A673 (cell line): ENCODE measurements around the gene RPTOR. TPM values are rescaled to one million over a fixed set of nuclear protein-coding genes. Genes with fewer than 3 reads are reported as not detected.

ENCODE experiments used
- BruUV-seq: library from RNA; stranded (reverse); fragments of 400-500 nt; replicated peaks from 2 replicates; lab custom pipeline; 2021; lab: Mats Ljungman, UMichigan
- CTCF ChIA-PET: fragments of 300-600 bp; sonication (Branson Sonifier 250); formaldehyde crosslinking; loops from one replicate; lab custom pipeline; 2022; ENCODE audit warnings: antibody characterized with exemption; lab: Charles Lee
- POLR2A ChIA-PET: fragments of 300-600 bp; sonication (Branson Sonifier 250); formaldehyde crosslinking; loops from one replicate; lab custom pipeline; 2022; ENCODE audit warnings: antibody characterized with exemption; ENCODE audit not compliant: low non-redundant PET; lab: Charles Lee
- DNase-seq: peaks from one replicate; pipeline ENCODE4 v3.0.0-alpha.2; 2015; ENCODE audit warnings: low spot score
- H3K27ac ChIP-seq: fragments of 200-600 bp; sonication (generic); 2 replicates; pipeline ENCODE4 v1.5.1; 2016; ENCODE audit warnings: mixed run types, low read depth, mild to moderate bottlenecking, mixed read lengths, antibody characterized with exemption, low read length; ENCODE audit not compliant: poor library complexity, severe bottlenecking
- H3K27me3 ChIP-seq: fragments of 200-600 bp; sonication (generic); replicated peaks from 2 replicates; pipeline ENCODE4 v1.6.1; 2017; ENCODE audit warnings: mixed run types, low read depth, mild to moderate bottlenecking, mixed read lengths, antibody characterized with exemption, low read length; ENCODE audit not compliant: insufficient read depth, poor library complexity
- H3K36me3 ChIP-seq: fragments of 200-600 bp; sonication (generic); 2 replicates; pipeline ENCODE4 v1.6.1; 2016; ENCODE audit warnings: mixed run types, mild to moderate bottlenecking, mixed read lengths, antibody characterized with exemption, low read length; ENCODE audit not compliant: insufficient read depth, poor library complexity, severe bottlenecking
- H3K4me1 ChIP-seq: fragments of 200-600 bp; sonication (generic); 2 replicates; pipeline ENCODE4 v1.6.1; 2017; ENCODE audit warnings: mixed run types, mild to moderate bottlenecking, mixed read lengths, antibody characterized with exemption, low read length; ENCODE audit not compliant: insufficient read depth, poor library complexity, severe bottlenecking
- H3K4me3 ChIP-seq: fragments of 200-600 bp; sonication (generic); 2 replicates; pipeline ENCODE4 v1.5.1; 2016; ENCODE audit warnings: low read depth, mixed run types, mild to moderate bottlenecking, mixed read lengths, low read length; ENCODE audit not compliant: poor library complexity, severe bottlenecking
- H3K9me3 ChIP-seq: fragments of 200-600 bp; sonication (generic); 2 replicates; pipeline ENCODE4 v1.6.1; 2016; ENCODE audit warnings: mixed run types, low read depth, mild to moderate bottlenecking, mixed read lengths, antibody characterized with exemption, low read length; ENCODE audit not compliant: poor library complexity, severe bottlenecking
- EZH2 ChIP-seq: fragments of 200-600 bp; sonication (generic); IDR thresholded peaks from 2 replicates; pipeline ENCODE4 v1.6.1; 2017; ENCODE audit warnings: borderline replicate concordance, low read depth, mild to moderate bottlenecking, mixed read lengths, antibody characterized with exemption, low read length; ENCODE audit not compliant: poor library complexity, severe bottlenecking
- intact Hi-C: fragments of 100-400 bp; cut with micrococcal nuclease; formaldehyde crosslinking; loops from one replicate; pipeline ENCODE4 v1.10.0; 2022; ENCODE audit not compliant: unreplicated experiment
- total RNA-seq: library from RNA; stranded (reverse); gene quantifications from 2 replicates; pipeline ENCODE4 v1.2.3, GENCODE V29; 2021
- TF ChIP-seq, protein P1 (sequence below): fragments of 300-800, 200-600 bp; sonication (generic); conservative IDR thresholded peaks from 2 replicates; pipeline ENCODE4 v1.5.1; 2017; ENCODE audit warnings: low read depth, mild to moderate bottlenecking, antibody characterized with exemption, low read length, moderate library complexity, mixed read lengths

RPTOR gene
- total RNA-seq, 1 experiment from 2014 or later: 55.2 TPM

DNA sequence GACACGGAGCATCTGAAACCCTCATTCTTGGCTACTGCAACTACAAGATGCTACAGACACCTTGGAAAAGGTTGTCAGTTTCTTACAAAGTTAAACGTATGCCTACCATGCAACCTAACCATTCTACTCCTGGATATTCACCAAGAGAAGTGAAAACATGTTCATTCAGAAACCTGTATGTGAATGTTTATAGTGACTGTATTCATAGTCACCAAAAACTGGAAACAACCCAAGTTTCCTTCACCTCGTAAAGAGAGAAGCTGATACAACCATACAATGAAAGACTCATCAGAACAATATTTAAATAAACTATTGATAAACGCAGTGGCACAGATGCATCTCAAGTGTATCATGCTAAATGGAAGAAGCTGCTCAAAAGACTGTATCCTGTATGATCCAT, 391.6 kb downstream of the RPTOR start:
- ChIA-PET CTCF (no interaction called here), POLR2A (no interaction called here)
- Histone ChIP-seq H3K27ac (no peak overlapping the region), H3K4me1 (peaks cover 5% of the 10 kb centered on the region), H3K4me3 (no peak overlapping the region), H3K9me3 (no peaks in the 10 kb centered on the region), H3K36me3 (no peaks in the 10 kb centered on the region), H3K27me3 (no peaks in the 10 kb centered on the region)
- DNase-seq: no peak
- BruUV-seq: no TSS peak
- intact Hi-C loops: no loop called here
- TF ChIP-seq, protein P1, sequence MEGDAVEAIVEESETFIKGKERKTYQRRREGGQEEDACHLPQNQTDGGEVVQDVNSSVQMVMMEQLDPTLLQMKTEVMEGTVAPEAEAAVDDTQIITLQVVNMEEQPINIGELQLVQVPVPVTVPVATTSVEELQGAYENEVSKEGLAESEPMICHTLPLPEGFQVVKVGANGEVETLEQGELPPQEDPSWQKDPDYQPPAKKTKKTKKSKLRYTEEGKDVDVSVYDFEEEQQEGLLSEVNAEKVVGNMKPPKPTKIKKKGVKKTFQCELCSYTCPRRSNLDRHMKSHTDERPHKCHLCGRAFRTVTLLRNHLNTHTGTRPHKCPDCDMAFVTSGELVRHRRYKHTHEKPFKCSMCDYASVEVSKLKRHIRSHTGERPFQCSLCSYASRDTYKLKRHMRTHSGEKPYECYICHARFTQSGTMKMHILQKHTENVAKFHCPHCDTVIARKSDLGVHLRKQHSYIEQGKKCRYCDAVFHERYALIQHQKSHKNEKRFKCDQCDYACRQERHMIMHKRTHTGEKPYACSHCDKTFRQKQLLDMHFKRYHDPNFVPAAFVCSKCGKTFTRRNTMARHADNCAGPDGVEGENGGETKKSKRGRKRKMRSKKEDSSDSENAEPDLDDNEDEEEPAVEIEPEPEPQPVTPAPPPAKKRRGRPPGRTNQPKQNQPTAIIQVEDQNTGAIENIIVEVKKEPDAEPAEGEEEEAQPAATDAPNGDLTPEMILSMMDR: no peak
- TF ChIP-seq EZH2: no peak

DNA sequence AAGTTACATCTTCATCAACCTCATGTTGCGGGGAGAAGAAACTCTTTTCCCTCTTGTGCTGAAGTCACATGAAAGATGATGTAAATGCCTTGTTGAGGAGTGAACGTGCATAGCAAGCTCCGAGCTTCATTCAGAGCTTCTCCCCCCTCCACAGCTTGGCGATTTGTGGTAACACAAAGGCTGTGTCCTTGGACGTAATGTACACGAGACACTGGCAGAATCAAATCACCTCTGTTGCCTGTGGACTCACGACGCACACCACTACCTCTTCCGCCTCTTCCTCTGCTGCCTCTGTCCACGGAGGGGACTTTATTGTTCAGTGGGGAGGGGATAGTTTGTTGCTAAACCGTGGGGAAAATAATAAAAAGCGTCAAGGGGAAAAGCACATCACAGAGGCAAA, 392.1 kb downstream of the RPTOR start:
- TF ChIP-seq EZH2: no peak
- TF ChIP-seq, protein P1: no peak
- Histone ChIP-seq H3K4me3 (no peak overlapping the region), H3K27me3 (no peaks in the 10 kb centered on the region), H3K36me3 (no peaks in the 10 kb centered on the region), H3K27ac (no peak overlapping the region), H3K9me3 (no peaks in the 10 kb centered on the region), H3K4me1 (peaks cover 6% of the 10 kb centered on the region)
- no peak for DNase-seq
- intact Hi-C loops: no loop called here
- POLR2A ChIA-PET: no interaction called here
- CTCF ChIA-PET: no interaction called here
- BruUV-seq: no TSS peak

DNA sequence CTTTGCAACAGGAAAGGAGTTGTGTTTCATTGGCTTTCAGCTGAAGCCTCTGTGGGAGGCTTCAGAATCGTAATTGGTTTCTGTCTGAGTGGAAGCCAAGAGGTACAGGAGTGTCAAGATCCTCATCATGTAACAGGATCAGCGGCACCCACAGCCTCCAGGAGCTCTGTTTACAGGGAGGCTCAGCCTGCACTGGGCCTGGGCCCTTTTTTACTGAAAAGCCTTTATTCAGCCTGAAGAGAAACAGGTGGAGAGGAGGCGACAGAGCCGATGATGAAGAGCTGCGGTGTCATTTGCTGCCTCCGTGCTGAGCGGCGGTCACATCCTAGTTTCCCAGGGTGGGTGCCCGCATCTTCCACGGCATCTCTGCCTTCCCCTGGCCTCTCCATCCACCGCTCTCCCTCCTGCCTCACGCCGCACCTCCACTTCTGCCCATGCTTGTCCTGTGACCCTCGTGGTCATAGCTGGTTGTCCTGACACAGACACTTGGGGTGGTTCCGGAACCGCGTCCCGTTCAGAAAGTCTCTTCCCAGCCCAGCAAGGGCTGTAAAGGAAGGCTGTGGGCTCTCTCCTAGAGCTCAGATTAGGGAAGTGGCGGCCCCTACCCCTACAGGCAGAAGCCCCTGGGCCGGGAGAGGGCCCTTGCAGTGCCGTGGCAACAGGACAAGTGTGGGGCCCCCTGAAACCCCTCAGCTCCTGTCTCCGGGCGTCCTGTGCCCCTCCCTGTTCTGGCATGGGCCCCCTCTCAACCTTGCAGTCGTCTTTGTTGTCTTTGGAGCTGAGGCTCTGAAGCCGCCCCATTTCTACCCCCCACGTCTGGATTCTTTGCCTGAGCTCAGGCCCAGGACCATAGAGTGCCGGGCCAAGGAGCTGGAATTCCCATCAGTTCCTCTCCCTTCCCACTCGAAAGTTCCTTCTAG, 393.1 kb downstream of the RPTOR start:
- intact Hi-C loops: no loop called here
- BruUV-seq: no TSS peak

More for the DNA sequence above, 393.1 kb downstream of the RPTOR start:
- Histone ChIP-seq H3K9me3 (no peaks in the 10 kb centered on the region), H3K27ac (no peak overlapping the region), H3K27me3 (no peaks in the 10 kb centered on the region), H3K4me1 (peaks cover 14% of the 10 kb centered on the region), H3K36me3 (no peaks in the 10 kb centered on the region), H3K4me3 (no peak overlapping the region)
- DNase-seq: no peak
- CTCF ChIA-PET: no interaction called here
- POLR2A ChIA-PET: no interaction called here
- TF ChIP-seq EZH2: no peak
- TF ChIP-seq, protein P1: no peak
